Neutrophil (primary cell): ENCODE data around the gene CFB.

ENCODE experiments used
- H3K27ac ChIP-seq: fragments of 200-600 bp; sonication (generic); 2 replicates; pipeline ENCODE4 v1.5.1; 2016; ENCODE audit warnings: mild to moderate bottlenecking, moderate library complexity
- H3K27me3 ChIP-seq: fragments of 200-600 bp; sonication (generic); 2 replicates; pipeline ENCODE4 v1.6.0; 2016; ENCODE audit warnings: mild to moderate bottlenecking
- H3K36me3 ChIP-seq: fragments of 200-600 bp; sonication (generic); 2 replicates; pipeline ENCODE4 v1.5.1; 2017
- H3K4me1 ChIP-seq, 2 experiments: fragments of 200-600 bp in 1 of 2; sonication (generic) in 1 of 2; 1 replicate in 1 of 2; 2 replicates in 1 of 2; pipeline versions ENCODE4 v1.5.1 to v1.6.1; 2013 to 2016; ENCODE audit warnings: low read depth in 1 of 2, low read length in 1 of 2, mild to moderate bottlenecking in 1 of 2, moderate library complexity in 1 of 2; ENCODE audit not compliant: control insufficient read depth in 1 of 2, insufficient read depth in 1 of 2
- H3K4me3 ChIP-seq, 2 experiments: fragments of 200-600 bp in 1 of 2; sonication (generic) in 1 of 2; 1 replicate in 1 of 2; 2 replicates in 1 of 2; pipeline ENCODE4 v1.5.1; 2013 to 2016; ENCODE audit warnings: low read depth in 1 of 2, low read length in 1 of 2, mild to moderate bottlenecking in 1 of 2, moderate library complexity in 1 of 2
- H3K9me3 ChIP-seq: fragments of 200-600 bp; sonication (generic); 2 replicates; pipeline ENCODE4 v1.5.1; 2016
- CTCF ChIP-seq: fragments of 200-600 bp; sonication (generic); IDR thresholded peaks from 2 replicates; pipeline ENCODE4 v1.5.1; 2016; ENCODE audit warnings: antibody characterized with exemption

Gene CFB

GRCh38 chr6:31963921-31964320 is 18.0 kb downstream of the CFB start:
- Histone ChIP-seq H3K27ac (no peak overlapping the region), H3K36me3 (peaks cover 91% of the 10 kb centered on the region), H3K9me3 (no peaks in the 10 kb centered on the region), H3K27me3 (no peaks in the 10 kb centered on the region), H3K4me3 (no peak overlapping the region), H3K4me1 (peaks cover 8 to 10% of the 10 kb centered on the region in 2 experiments)
- TF ChIP-seq CTCF = no peak

- Histone ChIP-seq H3K36me3 (peaks cover 100% of the 10 kb centered on the region), H3K4me3 (no peak overlapping the region)
- TF ChIP-seq CTCF = no peak
Observed at GRCh38 chr6:31965700-31966099, 19.8 kb downstream of the CFB start.

GRCh38 chr6:31966506-31966905 is 20.6 kb downstream of the CFB start:
- peaks cover 8 to 11% of the 10 kb centered on the region in 2 experiments for H3K4me1 ChIP-seq
- no peaks in the 10 kb centered on the region for H3K27me3 ChIP-seq
- no peak overlapping the region for H3K4me3 ChIP-seq
- no peaks in the 10 kb centered on the region for H3K9me3 ChIP-seq
- no peak for TF ChIP-seq CTCF
- peaks cover 93% of the 10 kb centered on the region for H3K36me3 ChIP-seq
- no peak overlapping the region for H3K27ac ChIP-seq

More at GRCh38 chr6:31965700-31966099, 19.8 kb downstream of the CFB start:
- no peaks in the 10 kb centered on the region for H3K9me3 ChIP-seq
- no peaks in the 10 kb centered on the region for H3K27me3 ChIP-seq
- H3K4me1 ChIP-seq = peaks cover 0 to 3% of the 10 kb centered on the region in 2 experiments
- H3K27ac ChIP-seq = no peak overlapping the region

- Histone ChIP-seq H3K4me3 (no peak overlapping the region), H3K4me1 (peaks cover 10 to 15% of the 10 kb centered on the region in 2 experiments), H3K27me3 (no peaks in the 10 kb centered on the region), H3K27ac (no peak overlapping the region), H3K36me3 (peaks cover 85% of the 10 kb centered on the region), H3K9me3 (no peaks in the 10 kb centered on the region)
- no peak for TF ChIP-seq CTCF
Observed at GRCh38 chr6:31966997-31967925, 21.4 kb downstream of the CFB start.

- no peak overlapping the region for H3K27ac ChIP-seq
- TF ChIP-seq CTCF = no peak
- H3K4me1 ChIP-seq = peaks cover 14 to 22% of the 10 kb centered on the region in 2 experiments
- peaks cover 78% of the 10 kb centered on the region for H3K36me3 ChIP-seq
- no peaks in the 10 kb centered on the region for H3K9me3 ChIP-seq
- no peaks in the 10 kb centered on the region for H3K27me3 ChIP-seq
- H3K4me3 ChIP-seq = no peak overlapping the region
Observed at GRCh38 chr6:31967926-31968320, 22.0 kb downstream of the CFB start.
